Endothelial cell of umbilical vein (primary cell): ENCODE results near the gene PIEZO2. TPM values are rescaled to one million over a fixed set of nuclear protein-coding genes. Genes with fewer than 3 reads are reported as not detected.

Experiments used
- BruUV-seq: library from RNA; stranded (reverse); fragments of 400-500 nt; replicated peaks from 2 replicates; lab custom pipeline; 2021; lab: Mats Ljungman, UMichigan
- CTCF ChIA-PET: fragments of 300-600, 350-600 bp; sonication (Branson Sonifier 250); formaldehyde crosslinking; loops from one replicate; lab custom pipeline; 2021; ENCODE audit warnings: antibody characterized with exemption, inconsistent platforms; lab: Charles Lee
- POLR2A ChIA-PET: fragments of 300-600, 350-600 bp; sonication (Branson Sonifier 250); formaldehyde crosslinking; loops from one replicate; lab custom pipeline; 2021; ENCODE audit warnings: antibody characterized with exemption, inconsistent platforms; lab: Charles Lee
- DNase-seq: peaks from one replicate; pipeline ENCODE4 v3.0.0-alpha.2; 2011; ENCODE audit warnings: low read depth, low spot score
- FAIRE-seq: peaks from 2 replicates; lab custom pipeline; 2011; peaks lifted over from hg19 to GRCh38; lab: Jason Lieb, UNC
- H2AFZ ChIP-seq: 2 replicates; pipeline ENCODE4 v1.6.0; 2012; ENCODE audit warnings: low read depth, low read length, control low read depth, inconsistent platforms
- H3K27ac ChIP-seq: 2 replicates; pipeline ENCODE4 v1.5.1; 2011; ENCODE audit warnings: low read depth, mild to moderate bottlenecking, control low read depth, low read length, moderate library complexity; ENCODE audit not compliant: insufficient read depth
- H3K27me3 ChIP-seq, 2 experiments: 2 replicates each; pipeline versions ENCODE4 v1.6.0 to v1.6.1; 2011; ENCODE audit warnings: low read length in 2 of 2, mixed read lengths in 1 of 2; ENCODE audit not compliant: control insufficient read depth in 2 of 2, insufficient read depth in 2 of 2
- H3K36me3 ChIP-seq, 2 experiments: 2 replicates in 1 of 2; 3 replicates in 1 of 2; pipeline ENCODE4 v1.5.1; 2011; ENCODE audit warnings: low read length in 2 of 2, mild to moderate bottlenecking in 1 of 2, moderate library complexity in 1 of 2; ENCODE audit not compliant: control insufficient read depth in 2 of 2, insufficient read depth in 2 of 2; ENCODE audit errors: extremely low read depth in 1 of 2
- H3K4me1 ChIP-seq: 3 replicates; pipeline ENCODE4 v1.5.1; 2011; ENCODE audit warnings: mild to moderate bottlenecking, low read length; ENCODE audit not compliant: control insufficient read depth, insufficient read depth; ENCODE audit errors: extremely low read depth
- H3K4me2 ChIP-seq: 2 replicates; pipeline ENCODE4 v1.6.1; 2011; ENCODE audit warnings: low read length, control low read depth, mixed read lengths; ENCODE audit not compliant: insufficient read depth
- H3K4me3 ChIP-seq, 3 experiments: fragments of 200-600 bp in 1 of 3; sonication (generic), shearing (Covaris generic) in 1 of 3; replicated peaks in 1 of 3; 2 replicates each; pipeline ENCODE4 v1.5.1; 2011 to 2016; ENCODE audit warnings: control low read depth in 3 of 3, low read length in 3 of 3, mild to moderate bottlenecking in 2 of 3, inconsistent platforms in 1 of 3, low read depth in 1 of 3, moderate library complexity in 1 of 3; ENCODE audit not compliant: insufficient read depth in 1 of 3
- H3K79me2 ChIP-seq: 2 replicates; pipeline ENCODE4 v1.6.0; 2012; ENCODE audit warnings: low read length, inconsistent platforms; ENCODE audit not compliant: control insufficient read depth, insufficient read depth
- H3K9ac ChIP-seq: replicated peaks from 2 replicates; pipeline ENCODE3; 2011; ENCODE audit warnings: low read length, control low read depth; ENCODE audit not compliant: insufficient read depth; ENCODE audit errors: extremely low read depth
- H3K9me1 ChIP-seq: replicated peaks from 3 replicates; pipeline ENCODE4 v1.6.0; 2011; ENCODE audit warnings: mild to moderate bottlenecking, low read length; ENCODE audit not compliant: control insufficient read depth, insufficient read depth; ENCODE audit errors: extremely low read depth
- H3K9me3 ChIP-seq: replicated peaks from 2 replicates; pipeline ENCODE4 v1.5.1; 2012; ENCODE audit warnings: low read length, inconsistent platforms; ENCODE audit not compliant: control insufficient read depth, insufficient read depth
- H4K20me1 ChIP-seq: replicated peaks from 2 replicates; pipeline ENCODE3; 2011; ENCODE audit warnings: mild to moderate bottlenecking, low read length; ENCODE audit not compliant: control insufficient read depth, insufficient read depth; ENCODE audit errors: extremely low read depth
- EZH2 ChIP-seq: IDR thresholded peaks from 2 replicates; pipeline ENCODE4 v1.6.1; 2012; ENCODE audit warnings: borderline replicate concordance, low read depth, mild to moderate bottlenecking, moderate library complexity, low read length, inconsistent platforms; ENCODE audit not compliant: severe bottlenecking
- FOS ChIP-seq: IDR thresholded peaks from 2 replicates; pipeline ENCODE4 v1.6.1; 2011; ENCODE audit warnings: mild to moderate bottlenecking, low read length, moderate library complexity, borderline replicate concordance; ENCODE audit not compliant: insufficient read depth
- JUN ChIP-seq: IDR thresholded peaks from 2 replicates; pipeline ENCODE4 v1.6.1; 2011; ENCODE audit warnings: borderline replicate concordance, low read depth; ENCODE audit not compliant: insufficient read length, insufficient read depth
- MYC ChIP-seq: IDR thresholded peaks from one replicate; pipeline ENCODE4 v1.6.1; 2011; ENCODE audit warnings: mild to moderate bottlenecking, low read depth, low read length
- POLR2A ChIP-seq: IDR thresholded peaks from 2 replicates; pipeline ENCODE4 v1.6.1; 2012; ENCODE audit warnings: low read depth, mild to moderate bottlenecking, control low read depth, low read length
- POLR2AphosphoS5 ChIP-seq: IDR thresholded peaks from 2 replicates; pipeline ENCODE4 v1.6.1; 2012; ENCODE audit warnings: low read depth, mild to moderate bottlenecking, control low read depth, low read length, moderate library complexity; ENCODE audit not compliant: insufficient read depth
- dilution Hi-C: fragments of 300-500 bp; cut with MboI; formaldehyde crosslinking; loops from one replicate; pipeline ENCODE4 v1.15.0; 2019; ENCODE audit warnings: low sequenced_read_pairs; ENCODE audit not compliant: extremely low pct_ligation_motif_present
- intact Hi-C: fragments of 100-400 bp; cut with micrococcal nuclease; formaldehyde crosslinking; loops from one replicate; pipeline ENCODE4 v1.10.0; 2022
- polyA plus RNA-seq, 4 experiments: library from polyadenylated mRNA; depleted of rRNA in 3 of 4; stranded (reverse) in 3 of 4; unstranded in 1 of 4; fragments of >200 nt; gene quantifications; 2 replicates each; pipeline versions ENCODE4 v1.2.1 to v1.2.3, GENCODE V29; 2011 to 2012; ENCODE audit warnings: missing spikeins in 1 of 4
- total RNA-seq: library from RNA; stranded (reverse); gene quantifications from 2 replicates; pipeline ENCODE4 v1.2.3, GENCODE V29; 2021
- TF ChIP-seq, protein P1 (sequence below): IDR thresholded peaks from 2 replicates; pipeline ENCODE4 v1.6.1; 2011; ENCODE audit not compliant: insufficient read depth, insufficient read length
- TF ChIP-seq, protein P2 (sequence below), 2 donors: IDR thresholded peaks; 1 replicate in 1 of 2; 2 replicates in 1 of 2; pipeline ENCODE4 v1.5.1; 2011; ENCODE audit warnings: low read length in 2 of 2, mild to moderate bottlenecking in 2 of 2, moderate library complexity in 2 of 2, control low read depth in 1 of 2, inconsistent platforms in 1 of 2, low read depth in 1 of 2; ENCODE audit not compliant: insufficient read depth in 1 of 2; ENCODE audit errors: extremely low read depth in 1 of 2

Gene PIEZO2
- total and polyA plus RNA-seq, 2 donors (not counting 3 experiments of a cell fraction or from before 2014, with no cell fraction given): 1.7 to 11.2 TPM

DNA sequence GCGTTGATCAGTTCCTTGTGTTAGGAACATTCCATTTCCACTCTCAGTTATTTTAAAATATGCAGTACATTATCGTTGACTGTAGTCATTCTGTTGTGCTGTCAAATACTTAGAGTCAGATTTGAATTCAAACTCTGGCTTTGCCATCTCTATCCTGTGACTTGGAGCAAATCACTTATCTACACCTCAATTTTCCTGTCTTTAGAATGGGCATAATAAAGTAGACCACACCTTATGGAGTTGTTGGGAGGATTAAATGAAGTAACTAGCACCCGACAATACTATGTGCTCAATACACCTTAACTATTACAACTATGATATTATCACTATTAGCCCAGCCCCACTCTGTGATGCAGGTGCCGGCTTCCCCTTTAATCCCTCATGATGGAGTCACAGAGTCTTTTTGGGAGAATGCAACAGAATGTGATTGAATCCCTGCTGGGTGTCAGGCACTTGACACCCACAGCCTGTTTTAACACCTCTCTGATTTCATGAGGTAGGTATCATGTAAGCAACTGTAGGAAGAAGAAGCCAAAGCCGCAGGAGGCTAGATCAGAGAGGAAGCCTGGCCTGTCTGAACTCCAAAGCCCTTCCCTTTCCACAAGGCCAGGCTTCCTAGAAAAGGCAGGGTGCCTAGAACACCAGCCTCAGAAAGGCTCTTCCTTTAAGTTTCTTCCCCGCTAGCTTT, 315.1 kb downstream of the PIEZO2 start:
- Histone ChIP-seq H3K9me1 (no peaks in the 10 kb centered on the region), H3K36me3 (no peaks in the 10 kb centered on the region), H3K27ac (no peak overlapping the region), H3K79me2 (no peaks in the 10 kb centered on the region), H3K9me3 (no peaks in the 10 kb centered on the region), H2AFZ (no peak overlapping the region), H3K27me3 (no peaks in the 10 kb centered on the region), H3K4me3 (no peak overlapping the region), H3K4me2 (no peak overlapping the region), H3K9ac (no peak overlapping the region), H4K20me1 (no peaks in the 10 kb centered on the region), H3K4me1 (no peaks in the 10 kb centered on the region)
- dilution Hi-C loops (no loop called here), intact Hi-C loops (no loop called here)
- no TSS peak for BruUV-seq
- TF ChIP-seq POLR2A: no peak
- TF ChIP-seq MYC: no peak
- no peak for TF ChIP-seq EZH2
- no peak for TF ChIP-seq JUN
- TF ChIP-seq, protein P1, sequence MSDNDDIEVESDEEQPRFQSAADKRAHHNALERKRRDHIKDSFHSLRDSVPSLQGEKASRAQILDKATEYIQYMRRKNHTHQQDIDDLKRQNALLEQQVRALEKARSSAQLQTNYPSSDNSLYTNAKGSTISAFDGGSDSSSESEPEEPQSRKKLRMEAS: no peak
- TF ChIP-seq POLR2AphosphoS5: no peak
- no peak for TF ChIP-seq FOS
- TF ChIP-seq, protein P2, sequence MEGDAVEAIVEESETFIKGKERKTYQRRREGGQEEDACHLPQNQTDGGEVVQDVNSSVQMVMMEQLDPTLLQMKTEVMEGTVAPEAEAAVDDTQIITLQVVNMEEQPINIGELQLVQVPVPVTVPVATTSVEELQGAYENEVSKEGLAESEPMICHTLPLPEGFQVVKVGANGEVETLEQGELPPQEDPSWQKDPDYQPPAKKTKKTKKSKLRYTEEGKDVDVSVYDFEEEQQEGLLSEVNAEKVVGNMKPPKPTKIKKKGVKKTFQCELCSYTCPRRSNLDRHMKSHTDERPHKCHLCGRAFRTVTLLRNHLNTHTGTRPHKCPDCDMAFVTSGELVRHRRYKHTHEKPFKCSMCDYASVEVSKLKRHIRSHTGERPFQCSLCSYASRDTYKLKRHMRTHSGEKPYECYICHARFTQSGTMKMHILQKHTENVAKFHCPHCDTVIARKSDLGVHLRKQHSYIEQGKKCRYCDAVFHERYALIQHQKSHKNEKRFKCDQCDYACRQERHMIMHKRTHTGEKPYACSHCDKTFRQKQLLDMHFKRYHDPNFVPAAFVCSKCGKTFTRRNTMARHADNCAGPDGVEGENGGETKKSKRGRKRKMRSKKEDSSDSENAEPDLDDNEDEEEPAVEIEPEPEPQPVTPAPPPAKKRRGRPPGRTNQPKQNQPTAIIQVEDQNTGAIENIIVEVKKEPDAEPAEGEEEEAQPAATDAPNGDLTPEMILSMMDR (IDR thresholded peaks at IDR 0.05; ENCODE audit: extremely low read depth in 1 of 2, insufficient read depth in 1 of 2, low read depth in 1 of 2, low read length in 2 of 2): no peak
- ChIA-PET CTCF (interaction anchor here (2.7 kb wide), 1 partner anchor 17 kb away, joined by 8 read pairs; no protein-coding TSS in a partner anchor), POLR2A (no interaction called here)
- DNase-seq: no peak
- FAIRE-seq: no peak
